K562 (cell line): Measurements from ENCODE around the gene NTRK2.

ENCODE experiments used
- ELK1 ChIP-seq: sonication (generic); formaldehyde crosslinking; IDR thresholded peaks from 2 replicates; pipeline ENCODE4 v1.8.1; 2022; ENCODE audit warnings: missing genetic modification reagents
- ESRRA ChIP-seq: fragments of 450-650 bp; IDR thresholded peaks from 2 replicates; pipeline ENCODE4 v1.6.1; 2014; ENCODE audit warnings: low read depth, mild to moderate bottlenecking, moderate library complexity, borderline replicate concordance
- MAFK ChIP-seq: IDR thresholded peaks from 2 replicates; pipeline ENCODE4 v1.6.1; 2011; ENCODE audit warnings: low read length, improper control_type of control experiment
- POLR2A ChIP-seq: fragments of 450-650 bp; conservative IDR thresholded peaks from 2 replicates; pipeline ENCODE4 v1.6.1; 2016
- TEAD4 ChIP-seq, 2 experiments: sonication (generic) in 1 of 2; formaldehyde crosslinking in 1 of 2; IDR thresholded peaks; 2 replicates each; pipeline versions ENCODE4 v1.6.1 to v1.8.0; 2012 to 2022; ENCODE audit warnings: borderline replicate concordance in 1 of 2, inconsistent platforms in 1 of 2, low read length in 1 of 2, mild to moderate bottlenecking in 1 of 2, missing genetic modification reagents in 1 of 2
- UBTF ChIP-seq, 2 experiments: IDR thresholded peaks; 2 replicates each; pipeline ENCODE4 v1.6.1; 2012; ENCODE audit warnings: improper control_type of control experiment in 2 of 2, low read depth in 2 of 2, low read length in 2 of 2, borderline replicate concordance in 1 of 2
- ZBED1 ChIP-seq: IDR thresholded peaks from 2 replicates; pipeline ENCODE4 v1.6.1; 2014
- ZC3H4 ChIP-seq: sonication (generic); formaldehyde crosslinking; IDR thresholded peaks from 2 replicates; pipeline ENCODE4 v1.9.0; 2021; ENCODE audit warnings: missing genetic modification reagents, borderline replicate concordance
- ZFX ChIP-seq: sonication (generic); formaldehyde crosslinking; IDR thresholded peaks from 2 replicates; pipeline ENCODE4 v1.8.0; 2022; ENCODE audit warnings: mild to moderate bottlenecking, missing genetic modification reagents, moderate library complexity

- TF ChIP-seq ESRRA (no peak), TEAD4 (IDR thresholded peaks at IDR 0.05; ENCODE audit: low read length) (no peak), TEAD4 (CRISPR knock-in tag; IDR thresholded peaks at IDR 0.05; ENCODE audit: borderline replicate concordance) (no peak), UBTF (IDR thresholded peaks at IDR 0.05; ENCODE audit: borderline replicate concordance in 1 of 2, low read depth in 2 of 2, low read length in 2 of 2) (no peak), ZBED1 (no peak), ZC3H4 (CRISPR knock-in tag) (no peak), ZFX (no peak), ELK1 (no peak), MAFK (no peak), POLR2A (no peak)
Observed at GRCh38 chr9:85056203-85056572, 386.7 kb downstream of the NTRK2 start.
